Activated CD4-positive, alpha-beta T cell treated with anti-CD3 and anti-CD28 coated beads for 1 hour (primary cell): ENCODE measurements around the gene TBX5.

Experiments
- DNase-seq: peaks from one replicate; pipeline ENCODE4 v3.0.0-alpha.2; 2020

The TBX5 gene

DNA sequence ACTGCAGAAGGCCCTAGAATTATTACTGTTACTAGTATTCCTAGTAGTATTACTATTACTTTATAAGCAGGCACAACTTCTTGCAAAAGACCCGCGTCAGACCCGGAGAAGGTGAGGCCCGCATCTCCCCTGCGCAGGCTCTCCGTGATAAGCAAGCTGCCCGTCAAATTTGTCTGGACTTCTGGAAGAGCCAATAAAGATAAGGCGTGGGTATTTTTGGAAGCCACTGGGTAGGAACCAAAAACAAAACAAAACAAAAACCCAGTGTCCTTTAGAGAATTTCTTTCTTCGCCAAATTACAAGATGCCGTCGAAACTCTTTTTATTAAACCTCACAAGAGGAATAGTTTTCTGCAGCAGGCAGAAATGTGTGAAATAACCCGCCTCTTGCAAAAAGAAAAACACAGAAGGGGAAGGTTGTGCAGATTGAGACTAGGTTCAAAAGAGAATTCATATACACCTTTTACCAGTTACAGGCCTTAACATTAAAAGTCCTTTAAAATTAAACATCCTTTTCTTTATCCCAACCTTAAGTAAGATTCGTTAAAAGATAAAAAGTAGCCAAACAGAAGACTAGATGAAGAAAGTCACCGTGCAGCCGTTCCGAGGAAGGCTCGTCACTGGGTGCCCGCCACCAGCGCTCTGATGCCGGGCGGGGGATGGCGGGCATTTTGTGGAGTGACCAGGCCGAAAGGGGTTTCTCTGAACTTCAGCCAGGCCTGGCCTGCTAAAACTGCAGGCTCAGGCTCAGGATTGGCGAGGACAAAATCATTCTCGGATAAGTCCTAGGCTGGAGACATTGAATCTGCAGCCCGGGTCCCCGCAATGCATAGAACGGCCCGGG is 1.6 kb downstream of the TBX5 start:
- DNase-seq = no peak

DNA sequence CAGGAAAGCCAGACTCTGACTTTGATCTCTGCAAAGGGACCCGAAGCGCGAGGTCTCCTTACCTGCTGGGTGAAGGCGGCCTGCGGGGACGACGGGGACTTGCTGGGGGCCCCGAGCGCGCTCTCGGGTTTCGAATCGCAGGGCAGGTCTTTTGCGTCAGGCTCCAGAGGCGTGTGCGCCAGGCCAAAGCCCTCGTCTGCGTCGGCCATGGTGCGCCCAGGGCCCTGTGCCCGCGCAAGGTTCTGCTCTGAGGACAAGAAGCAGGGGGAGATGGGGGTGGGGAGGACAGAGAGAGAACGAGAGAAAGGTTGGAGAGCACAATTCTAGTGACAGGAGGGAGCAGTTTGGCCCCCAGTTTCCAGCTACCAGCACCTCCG is 2.3 kb downstream of the TBX5 start:
- no peak for DNase-seq

DNA sequence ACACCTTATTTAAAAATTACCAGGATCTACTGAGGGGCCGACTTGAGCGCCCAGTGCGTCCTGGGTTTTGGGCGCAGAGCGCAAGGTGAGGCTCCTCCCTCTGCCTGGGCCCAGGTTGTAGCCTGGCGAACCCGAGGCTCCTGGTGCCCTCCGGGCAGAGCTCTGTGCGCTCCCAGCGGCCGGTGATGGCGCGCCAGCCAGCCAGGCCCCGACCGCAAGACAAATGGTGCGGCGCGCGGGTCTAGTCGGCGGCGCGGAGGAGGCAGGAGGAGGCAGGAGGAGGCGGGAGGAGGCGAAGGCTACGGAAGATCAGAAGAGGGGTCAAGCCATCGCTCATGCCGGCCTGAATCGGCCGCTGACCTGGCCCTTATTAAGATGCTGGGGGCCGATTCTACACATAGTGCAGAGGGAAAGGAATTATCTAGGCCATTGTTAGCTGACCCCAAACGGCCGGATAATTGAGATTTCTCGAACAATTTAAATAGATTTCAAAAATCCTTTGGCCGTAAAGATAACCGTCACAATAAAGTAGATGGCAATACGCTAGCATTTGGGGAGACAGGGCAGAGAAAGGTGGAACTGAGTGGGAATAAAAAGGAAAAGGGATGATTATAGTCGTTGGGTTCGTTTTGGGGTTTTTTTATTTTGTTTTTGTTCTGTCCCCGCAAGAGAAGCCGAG is 2.8 kb downstream of the TBX5 start:
- DNase-seq = no peak

DNA sequence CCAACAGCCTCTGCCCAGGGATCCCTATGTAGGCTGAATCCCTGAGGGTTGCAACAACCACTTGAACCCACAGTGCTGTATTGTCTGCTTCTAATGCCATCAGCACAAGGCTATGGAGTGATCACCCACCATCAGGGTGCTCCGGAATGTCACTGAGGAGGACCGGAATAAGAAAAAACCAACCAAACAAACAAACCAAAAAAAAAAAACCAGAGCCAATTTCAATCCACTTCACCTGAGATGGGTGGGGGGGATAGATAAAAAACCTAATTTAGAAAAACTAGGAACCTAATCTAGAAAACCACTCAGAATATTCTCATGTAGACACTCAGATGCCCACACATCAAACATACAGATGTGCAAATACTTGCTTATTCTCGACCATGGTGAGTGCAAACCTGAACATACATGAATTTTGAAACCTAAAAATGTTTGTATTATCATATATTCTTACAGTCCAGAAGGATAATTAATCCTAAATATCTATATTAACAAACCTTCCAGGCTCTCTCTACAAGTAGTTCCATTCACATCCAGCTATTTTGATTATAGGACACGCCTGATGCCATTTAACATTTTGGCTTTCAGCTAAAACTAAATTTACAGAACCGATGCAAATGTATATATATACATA is 3.7 kb downstream of the TBX5 start:
- no peak for DNase-seq

DNA sequence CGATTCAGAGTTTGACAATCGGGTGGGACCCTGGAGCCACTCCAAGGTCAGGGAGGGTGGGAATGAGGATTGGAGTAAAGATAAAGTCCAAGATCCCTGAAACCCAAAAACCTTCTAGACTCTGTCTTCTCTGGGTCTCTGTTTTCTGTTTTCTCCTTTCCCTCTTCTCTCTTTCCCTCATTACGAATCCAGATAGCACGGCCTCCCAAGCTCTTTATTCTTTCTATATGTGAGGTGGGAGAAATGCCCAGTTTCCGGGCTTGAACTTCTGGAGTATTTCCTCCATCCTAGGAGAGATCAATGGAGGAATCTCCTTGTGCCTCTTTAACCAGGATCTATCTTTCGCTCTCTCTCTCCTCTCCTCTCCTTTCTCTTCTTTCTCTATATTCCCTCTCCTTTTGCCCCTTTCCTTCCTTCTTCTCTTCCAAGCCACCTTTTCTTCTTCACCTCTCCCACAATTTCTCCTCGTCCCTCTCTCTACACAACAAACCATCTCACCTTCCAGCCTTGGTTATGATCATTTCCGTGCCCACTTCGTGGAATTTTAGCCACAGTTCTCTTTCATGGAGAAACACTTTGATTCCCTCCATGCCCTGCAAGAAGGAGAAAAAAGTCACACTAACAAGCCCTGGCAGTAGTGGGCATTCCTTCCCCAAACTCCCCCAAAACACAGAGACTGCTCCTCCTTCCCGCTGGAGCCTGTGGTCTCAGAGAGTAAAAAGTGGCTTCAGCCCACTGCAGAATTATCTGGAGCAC is 4.4 kb downstream of the TBX5 start:
- no peak for DNase-seq

DNA sequence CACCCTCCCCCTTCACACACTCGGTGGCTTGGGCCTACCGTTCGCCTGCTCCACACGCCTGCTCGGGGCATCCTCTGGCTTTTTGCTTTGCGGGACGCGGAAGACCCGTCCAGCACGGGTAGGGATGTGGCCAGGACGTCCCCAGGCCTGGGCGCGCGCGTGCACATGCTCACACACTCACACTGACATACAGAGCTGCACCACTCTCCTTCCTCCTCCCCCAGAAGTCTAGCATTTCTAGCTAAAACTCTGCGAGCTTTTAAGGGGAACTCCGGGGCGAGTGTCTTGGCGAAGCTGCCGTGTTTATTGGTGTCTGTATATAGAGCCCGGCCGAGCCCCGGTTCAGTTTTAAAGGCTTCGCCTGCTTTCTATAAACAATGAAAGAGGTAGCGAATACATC is 5.0 kb downstream of the TBX5 start:
- DNase-seq = no peak

DNA sequence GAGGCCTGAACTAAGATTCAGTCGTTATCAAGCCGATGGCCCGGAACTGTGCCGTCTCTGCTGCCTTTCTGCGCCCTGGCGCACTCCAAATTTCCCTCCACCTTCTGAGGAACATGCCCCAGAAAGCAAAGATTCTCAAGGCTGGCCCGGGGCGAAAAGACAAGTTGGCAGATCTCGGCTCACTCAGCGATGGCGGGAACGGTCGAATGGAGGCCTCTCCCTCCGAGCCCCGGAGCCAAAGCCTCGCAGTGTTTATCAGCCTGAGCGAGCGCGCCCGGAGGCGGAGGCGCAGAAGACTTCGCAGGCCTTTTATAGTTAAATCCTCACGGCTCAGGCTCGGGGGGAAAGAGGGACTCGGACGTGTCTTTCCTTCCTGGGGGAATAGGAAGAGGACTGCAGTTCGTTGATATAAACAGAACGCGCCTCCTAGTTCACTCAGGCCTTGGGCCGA is 5.6 kb downstream of the TBX5 start:
- DNase-seq = no peak

DNA sequence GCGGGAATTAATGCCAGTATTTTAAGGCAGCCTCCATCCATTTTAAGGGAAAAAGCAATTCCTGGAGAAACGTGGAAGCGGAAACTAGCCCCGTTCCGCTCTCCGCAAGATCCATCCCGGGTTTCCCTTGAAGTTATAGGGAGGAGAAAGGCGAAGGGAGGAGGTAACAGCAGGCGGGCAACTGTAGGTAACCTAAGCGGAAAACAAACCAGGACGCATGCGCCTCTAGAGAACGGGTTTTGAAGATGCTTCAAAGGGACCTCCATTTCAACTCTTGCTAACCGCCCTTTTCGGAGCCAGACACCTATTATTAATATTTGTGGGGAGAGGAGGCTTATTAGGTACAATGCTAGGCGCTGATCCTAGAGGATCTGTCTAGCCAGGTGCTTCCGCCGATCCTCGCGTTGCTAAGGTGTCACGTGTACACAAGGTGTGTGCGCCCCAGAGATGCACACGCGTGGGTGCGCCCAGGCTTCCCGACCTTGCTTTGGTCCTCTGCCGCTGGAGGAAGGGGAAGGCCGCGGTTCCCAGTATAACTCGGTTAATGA is 6.2 kb downstream of the TBX5 start:
- DNase-seq = no peak

DNA sequence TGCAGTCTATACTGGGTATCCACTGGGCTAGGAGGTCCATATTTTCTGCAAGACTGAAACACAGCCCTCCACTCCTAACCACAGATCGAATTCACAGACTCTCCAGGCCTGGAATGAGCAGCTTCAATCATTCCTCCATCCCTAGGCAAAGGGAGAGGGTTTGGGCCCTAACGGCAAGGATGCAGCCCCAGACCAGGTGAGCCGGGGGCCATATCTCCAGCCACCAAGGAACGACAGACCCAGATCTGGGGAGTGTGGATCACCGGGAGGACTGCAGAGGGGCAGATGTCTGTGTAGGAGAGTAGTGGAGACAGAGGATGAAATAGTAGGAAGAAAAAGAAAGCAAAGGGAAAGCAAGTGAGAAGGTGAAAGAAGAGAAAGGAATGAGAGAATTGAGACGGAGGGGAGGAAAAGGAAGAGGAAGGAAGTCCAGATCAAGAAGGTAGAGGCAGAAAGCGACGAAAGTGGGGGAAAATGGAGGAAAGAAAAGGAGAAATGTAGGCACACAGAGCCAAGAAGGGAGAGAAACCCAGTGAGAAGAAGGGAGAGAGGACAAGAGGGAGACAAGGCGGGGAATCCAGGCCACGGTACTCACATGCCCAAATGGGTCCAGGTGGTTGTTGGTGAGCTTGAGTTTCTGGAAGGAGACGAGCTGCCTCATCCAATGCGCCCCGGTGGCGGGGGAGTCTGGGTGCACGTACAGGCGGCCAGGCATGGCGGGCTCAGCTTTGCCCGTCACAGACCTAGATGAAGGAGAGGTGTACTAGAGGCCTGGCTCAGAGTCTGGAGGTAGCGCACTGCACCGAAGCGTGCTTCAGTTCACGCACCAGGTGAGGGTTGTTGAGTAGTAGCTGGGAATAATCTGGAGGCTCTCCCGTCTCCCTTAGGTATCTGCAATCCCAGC is 7.7 kb downstream of the TBX5 start:
- no peak for DNase-seq

DNA sequence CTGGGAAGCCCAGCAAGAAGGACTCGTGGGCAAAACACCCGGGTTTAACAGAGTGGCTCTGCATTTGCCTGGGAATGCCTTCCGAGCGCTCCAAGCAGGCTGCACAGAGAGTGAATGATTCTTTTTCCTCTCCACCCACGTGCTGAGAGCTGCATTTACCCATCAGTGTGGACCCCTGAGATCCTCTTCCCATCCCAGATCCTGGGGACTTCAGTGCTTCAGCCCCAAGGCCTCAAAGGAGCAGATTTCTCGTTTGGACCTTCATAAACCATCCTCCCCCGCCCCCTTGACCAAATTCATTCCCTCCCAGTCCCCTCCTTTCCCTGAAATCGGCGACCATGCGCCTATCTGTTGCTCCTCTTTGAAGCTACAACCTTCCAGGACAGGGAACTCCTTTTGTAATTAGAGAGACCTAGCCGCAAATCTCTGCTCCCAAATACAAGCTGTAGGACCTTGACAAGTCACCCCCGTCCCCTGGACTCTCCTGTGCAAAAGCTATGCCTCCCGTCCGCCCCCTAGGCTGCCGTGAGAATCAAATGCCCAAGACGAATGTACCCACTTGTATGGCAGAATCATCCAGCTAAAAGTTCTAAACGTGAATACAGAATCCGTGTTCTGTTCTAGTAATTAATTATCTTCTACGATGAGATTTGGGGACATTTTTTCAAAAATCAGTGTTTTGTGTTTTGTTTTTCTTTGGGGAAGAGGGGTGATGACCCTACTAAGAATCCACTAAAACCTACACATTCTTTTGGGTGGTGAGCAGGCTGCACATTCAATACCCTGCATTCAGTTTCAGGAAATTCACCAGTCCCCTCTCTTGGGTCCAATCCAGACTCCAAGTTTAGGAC is 8.8 kb downstream of the TBX5 start:
- DNase-seq = no peak

DNA sequence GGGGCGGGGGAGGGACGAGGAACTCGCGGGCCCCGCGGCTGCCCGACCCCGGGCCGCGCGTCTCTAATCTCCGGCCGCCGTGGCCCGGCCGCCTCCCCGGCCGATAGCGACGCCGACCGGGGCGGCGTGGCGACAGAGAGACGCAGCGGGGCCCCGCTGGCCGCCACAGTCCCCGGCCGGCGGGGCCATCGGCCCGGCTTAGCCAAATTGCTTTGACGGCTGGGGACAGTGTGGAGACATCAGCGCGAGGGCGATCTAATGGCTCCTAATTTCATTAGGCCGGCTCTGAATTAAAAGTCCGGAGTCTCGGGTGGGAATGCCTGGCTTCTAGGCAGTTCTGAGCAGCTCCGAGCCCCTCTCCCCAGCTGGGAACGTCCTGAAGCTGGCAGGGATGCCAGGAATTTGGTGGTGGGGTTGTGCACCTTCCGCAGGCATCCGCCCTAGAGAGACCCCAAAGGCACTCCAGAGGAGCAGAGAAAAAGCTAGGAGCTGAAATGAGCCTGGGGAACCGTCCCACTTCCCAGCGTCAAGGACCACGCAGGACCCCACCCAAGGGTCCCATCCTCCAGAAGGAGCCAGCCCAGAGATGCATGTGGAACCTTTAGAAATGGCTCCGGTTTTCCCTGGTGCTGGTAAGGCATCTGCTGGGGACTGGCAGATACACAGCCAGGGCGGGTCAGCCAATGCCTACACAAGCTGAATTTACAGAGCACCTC is 9.6 kb downstream of the TBX5 start:
- no peak for DNase-seq

DNA sequence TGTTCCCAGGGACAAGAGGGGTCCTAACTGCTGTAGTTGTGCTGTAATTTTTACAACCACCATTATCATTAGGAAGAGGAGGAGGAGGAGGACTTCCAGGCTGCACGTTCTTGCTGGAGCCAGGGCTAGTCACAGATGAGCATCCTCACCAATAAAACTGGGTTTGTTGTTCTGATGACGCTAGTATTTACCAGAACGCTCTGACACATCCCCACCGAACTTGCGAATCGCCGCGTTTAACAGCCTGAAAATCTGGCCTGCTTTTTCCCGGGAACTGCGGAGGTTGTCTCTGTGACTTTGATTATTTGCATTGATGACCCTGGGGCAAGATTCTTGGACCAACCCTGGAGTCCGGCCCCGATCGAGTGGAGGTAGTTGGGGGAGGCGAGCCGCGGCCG is 10.2 kb downstream of the TBX5 start:
- DNase-seq = no peak

DNA sequence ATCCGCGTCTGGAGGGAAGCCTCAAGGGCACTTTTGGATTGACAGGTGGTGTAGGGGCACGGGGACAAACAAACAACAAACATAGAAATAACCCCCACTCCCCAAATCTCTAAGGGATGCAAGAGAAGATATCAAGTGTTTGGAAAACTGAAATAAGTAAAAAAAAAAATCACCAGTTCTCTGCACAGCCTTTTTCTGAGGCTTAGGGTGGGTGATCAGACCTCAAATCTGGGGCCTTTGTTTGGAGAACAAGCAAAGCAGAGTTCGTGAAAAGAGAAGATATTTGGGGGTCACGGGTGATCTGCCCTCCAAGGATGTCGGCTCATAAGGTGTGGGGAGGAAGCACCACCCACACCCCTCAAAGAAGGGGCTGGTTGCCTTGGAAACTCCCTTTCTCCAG is 10.7 kb downstream of the TBX5 start:
- DNase-seq = no peak

DNA sequence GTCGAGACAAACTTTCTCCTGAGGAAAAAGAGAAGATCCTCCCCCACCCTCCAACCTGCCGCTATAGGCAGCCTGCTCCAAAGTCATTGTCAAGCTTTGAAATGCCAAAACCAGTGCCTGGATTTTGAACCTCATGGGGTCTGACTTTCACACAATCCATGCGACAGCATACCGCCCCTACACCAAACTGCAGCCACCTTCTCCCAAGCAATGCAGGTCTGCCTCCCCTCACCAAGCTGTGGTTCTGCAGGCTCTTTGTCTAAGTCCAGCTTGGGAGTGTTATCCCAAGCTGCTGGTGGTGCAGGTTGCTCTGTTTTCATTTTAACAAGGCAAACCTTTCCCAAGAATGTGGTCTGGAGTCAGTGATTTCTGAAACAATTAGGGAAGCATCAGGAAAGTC is 12.4 kb downstream of the TBX5 start:
- DNase-seq = no peak

DNA sequence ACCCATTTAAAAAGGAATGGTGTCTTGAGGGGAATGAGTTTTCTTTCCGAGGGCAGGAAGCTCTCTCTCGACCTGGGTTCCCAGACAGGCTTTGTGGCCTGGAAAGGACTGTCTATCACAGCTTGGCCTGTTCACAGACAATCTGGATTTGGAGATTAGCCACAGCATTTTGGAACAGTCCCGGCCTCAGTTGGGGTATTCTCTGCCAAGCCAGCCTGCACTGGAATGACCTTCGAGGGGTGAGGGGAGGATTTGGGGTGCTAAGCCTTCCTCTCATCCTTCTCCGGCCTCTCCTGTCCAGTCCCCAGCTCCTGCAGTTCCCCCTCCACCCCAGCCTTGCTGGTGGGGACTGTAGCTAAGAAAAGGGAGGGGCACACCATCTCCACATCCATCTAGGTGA is 13.0 kb downstream of the TBX5 start:
- no peak for DNase-seq

DNA sequence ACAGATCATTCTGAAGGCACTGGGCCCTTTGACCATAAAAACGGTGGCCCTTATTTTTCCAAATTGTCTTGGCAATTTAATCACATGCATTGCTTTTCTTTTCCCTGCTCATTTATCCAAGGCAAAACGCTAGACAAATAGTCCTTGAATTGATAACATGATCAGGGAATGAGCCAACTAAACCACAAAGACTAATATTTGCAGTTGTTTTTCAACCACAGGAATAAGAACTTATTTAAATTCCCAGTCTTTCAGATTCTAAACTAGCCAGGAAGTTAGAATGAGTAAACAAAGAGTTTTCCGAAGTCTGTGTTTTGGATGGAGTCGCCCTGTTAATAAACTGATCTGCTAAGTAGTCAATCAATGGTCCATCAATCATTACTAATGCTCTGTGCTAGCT is 14.9 kb downstream of the TBX5 start:
- no peak for DNase-seq

DNA sequence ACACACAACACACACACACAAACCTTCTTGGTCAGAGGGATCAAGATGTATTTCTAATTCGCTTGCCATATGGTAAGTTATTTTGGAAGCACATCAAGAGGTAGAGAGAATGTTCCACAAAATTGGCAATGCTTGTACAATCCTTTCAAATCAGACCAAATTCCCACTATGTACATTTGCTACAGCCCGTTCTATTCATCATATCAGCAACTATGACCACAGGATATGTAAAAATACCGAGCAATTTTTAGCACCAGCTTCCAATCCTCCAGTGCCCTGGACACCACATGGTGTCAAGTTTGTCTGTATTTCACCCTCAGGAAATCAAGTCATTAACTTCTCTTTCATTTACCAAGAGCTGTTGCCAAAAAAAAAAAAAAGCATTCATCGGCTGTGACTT is 21.2 kb downstream of the TBX5 start:
- no peak for DNase-seq

DNA sequence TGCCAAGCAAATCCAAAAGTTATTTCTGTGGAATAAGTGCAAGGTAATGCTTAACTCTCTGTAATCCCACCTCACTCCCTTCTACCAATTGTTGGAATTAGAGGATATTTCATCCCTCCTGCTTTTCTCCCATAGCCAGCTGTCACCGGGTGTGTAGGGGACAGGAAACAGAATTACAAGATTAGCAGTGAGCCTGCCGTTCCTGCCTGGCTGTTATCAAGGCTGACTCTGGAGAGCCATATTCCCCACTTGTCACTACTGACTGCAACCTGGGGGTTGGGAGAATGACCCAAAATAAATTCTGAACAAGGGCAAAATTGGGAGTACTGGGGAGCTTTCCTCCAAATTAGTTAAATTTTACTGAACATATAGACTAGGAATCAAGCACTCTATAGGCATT is 24.8 kb downstream of the TBX5 start:
- no peak for DNase-seq

DNA sequence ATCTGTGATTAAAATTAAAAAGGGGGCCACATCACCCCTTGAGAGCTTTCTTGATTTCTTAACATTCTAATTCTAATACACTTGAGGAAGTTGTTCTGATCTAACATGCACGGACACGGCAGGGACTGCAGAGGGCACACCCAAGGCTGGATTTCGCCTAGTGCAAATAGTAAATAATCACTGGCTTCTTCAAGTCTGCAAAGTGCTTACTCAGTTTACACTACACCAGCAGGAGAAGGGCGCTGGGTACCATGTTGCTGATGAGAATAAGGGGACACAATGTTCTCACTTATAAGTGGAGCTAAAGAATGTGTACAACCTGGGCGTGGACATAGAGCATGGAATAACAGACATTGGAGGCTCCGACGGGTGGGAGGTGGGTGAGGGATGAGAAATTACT is 34.2 kb downstream of the TBX5 start:
- no peak for DNase-seq

DNA sequence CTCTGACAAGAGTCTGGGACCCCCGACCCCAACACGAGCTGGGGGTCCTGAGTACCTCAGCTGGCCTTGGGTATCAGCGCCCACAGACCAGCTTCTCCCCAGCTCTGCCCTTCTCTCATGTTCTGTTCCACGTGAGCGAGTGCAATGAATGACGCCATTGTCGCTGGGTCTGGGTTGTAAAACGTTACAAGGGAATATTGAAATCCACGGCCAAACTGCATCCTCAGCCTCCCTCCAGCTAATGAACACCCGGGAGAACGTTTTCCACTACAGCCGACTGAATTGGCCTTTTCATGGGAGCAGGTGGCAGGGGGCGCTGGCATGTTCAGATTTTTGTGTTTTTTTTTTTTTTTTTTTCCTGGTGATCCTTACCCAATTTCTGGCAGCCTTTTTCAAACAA is 34.7 kb downstream of the TBX5 start:
- DNase-seq = no peak
